Measurements from ENCODE around the gene CYTH1.

GRCh38 chr17:78741644-78742284 is 40.3 kb downstream of the CYTH1 start:
- no peak for TF ChIP-seq CTCF (IDR thresholded peaks at IDR 0.05)
- TF ChIP-seq POLR2A (IDR thresholded peaks at IDR 0.05) = no peak
